ENCODE results near the gene CCDC68. TPM values are rescaled to one million over a fixed set of nuclear protein-coding genes. Genes with fewer than 3 reads are reported as not detected.

CCDC68 gene
- total and polyA plus RNA-seq, 7 experiments from 2014 or later: 0.41 TPM; not detected in 6

- Histone ChIP-seq H3K27me3 (ENCODE audit: control insufficient read depth in 2 of 2, insufficient read depth in 2 of 2, low read length in 2 of 2) (no peaks in the 10 kb centered on the region), H3K36me3 (ENCODE audit: control insufficient read depth in 2 of 3, insufficient read depth in 3 of 3, low read length in 3 of 3) (no peaks in the 10 kb centered on the region), H3K4me1 (ENCODE audit: control insufficient read depth in 2 of 2, insufficient read depth in 2 of 2, low read length in 2 of 2) (no peaks in the 10 kb centered on the region), H3K9me3 (ENCODE audit: control insufficient read depth in 2 of 3, low read length in 3 of 3) (no peaks in the 10 kb centered on the region), H3K4me3 (ENCODE audit: low read length) (no peak overlapping the region), H3K27ac (ENCODE audit: low read depth, low read length) (no peak overlapping the region)
- CTCF ChIA-PET: no interaction called here
- Mint-ChIP-seq H3K9me3 (peaks cover 0 to 2% (median 0%) of the 10 kb centered on the region in 11 donors), H3K4me1 (no peaks in the 10 kb centered on the region), H3K36me3 (no peaks in the 10 kb centered on the region), H3K27me3 (peaks cover 0 to 17% (median 4%) of the 10 kb centered on the region in 5 donors), H3K27ac (no peak overlapping the region), H3K4me3 (no peak overlapping the region)
- DNase-seq: no peak
- POLR2A ChIA-PET: no interaction called here
- intact Hi-C loops (cut with micrococcal nuclease): no loop called here
- ATAC-seq: no peak
These were observed 39.8 kb upstream of the CCDC68 start for GRCh38 chr18:54999016-54999415.

- Mint-ChIP-seq H3K36me3 (no peaks in the 10 kb centered on the region), H3K4me1 (no peaks in the 10 kb centered on the region), H3K4me3 (no peak overlapping the region), H3K27me3 (peaks cover 4 to 15% (median 8%) of the 10 kb centered on the region in 5 donors), H3K27ac (no peak overlapping the region), H3K9me3 (no peaks in the 10 kb centered on the region)
- ChIA-PET POLR2A (no interaction called here), CTCF (no interaction called here)
- DNase-seq (no peak), ATAC-seq (no peak)
- Histone ChIP-seq H3K27me3 (ENCODE audit: control insufficient read depth in 2 of 2, insufficient read depth in 2 of 2, low read length in 2 of 2) (no peaks in the 10 kb centered on the region), H3K27ac (ENCODE audit: low read depth, low read length) (no peak overlapping the region), H3K4me1 (ENCODE audit: control insufficient read depth in 2 of 2, insufficient read depth in 2 of 2, low read length in 2 of 2) (no peaks in the 10 kb centered on the region), H3K9me3 (ENCODE audit: control insufficient read depth in 2 of 3, low read length in 3 of 3) (no peaks in the 10 kb centered on the region), H3K4me3 (ENCODE audit: low read length) (no peak overlapping the region), H3K36me3 (ENCODE audit: control insufficient read depth in 2 of 3, insufficient read depth in 3 of 3, low read length in 3 of 3) (no peaks in the 10 kb centered on the region)
- intact Hi-C loops (cut with micrococcal nuclease): no loop called here
These were observed 36.3 kb upstream of the CCDC68 start for GRCh38 chr18:54995421-54996143.

- DNase-seq (no peak), ATAC-seq (no peak)
- POLR2A ChIA-PET: interaction anchor here (0.6 kb wide), 1 partner anchor 769 kb away, joined by 3 read pairs; no protein-coding TSS in a partner anchor
- CTCF ChIA-PET: interaction anchor here (1.6 kb wide), 1 partner anchor 8 kb away, joined by 4 read pairs; no protein-coding TSS in a partner anchor
- H3K4me3 ChIP-seq (ENCODE audit: low read length): no peak overlapping the region
- H3K4me1 Mint-ChIP-seq: no peaks in the 10 kb centered on the region
- no peaks in the 10 kb centered on the region for H3K4me1 ChIP-seq (ENCODE audit: control insufficient read depth in 2 of 2, insufficient read depth in 2 of 2, low read length in 2 of 2)
- intact Hi-C loops (cut with micrococcal nuclease): no loop called here
- no peak overlapping the region for H3K27ac ChIP-seq (ENCODE audit: low read depth, low read length)
- no peaks in the 10 kb centered on the region for H3K9me3 Mint-ChIP-seq
- no peaks in the 10 kb centered on the region for H3K27me3 ChIP-seq (ENCODE audit: control insufficient read depth in 2 of 2, insufficient read depth in 2 of 2, low read length in 2 of 2)
- H3K9me3 ChIP-seq (ENCODE audit: control insufficient read depth in 2 of 3, low read length in 3 of 3): no peaks in the 10 kb centered on the region
- no peaks in the 10 kb centered on the region for H3K36me3 Mint-ChIP-seq
- H3K36me3 ChIP-seq (ENCODE audit: control insufficient read depth in 2 of 3, insufficient read depth in 3 of 3, low read length in 3 of 3): no peaks in the 10 kb centered on the region
- peaks cover 6 to 21% (median 8%) of the 10 kb centered on the region in 5 donors for H3K27me3 Mint-ChIP-seq
- no peak overlapping the region for H3K27ac Mint-ChIP-seq
- no peak overlapping the region for H3K4me3 Mint-ChIP-seq
These were observed 32.7 kb upstream of the CCDC68 start for GRCh38 chr18:54991981-54992380.

GRCh38 chr18:54984908-54985307 is 25.6 kb upstream of the CCDC68 start:
- peaks cover 0 to 3% (median 0%) of the 10 kb centered on the region in 7 donors for H3K4me1 Mint-ChIP-seq
- no peaks in the 10 kb centered on the region for H3K27me3 ChIP-seq (ENCODE audit: control insufficient read depth in 2 of 2, insufficient read depth in 2 of 2, low read length in 2 of 2)
- no peak for DNase-seq
- no peaks in the 10 kb centered on the region for H3K9me3 ChIP-seq (ENCODE audit: control insufficient read depth in 2 of 3, low read length in 3 of 3)
- H3K27ac Mint-ChIP-seq: no peak overlapping the region
- H3K4me3 ChIP-seq (ENCODE audit: low read length): no peak overlapping the region
- ChIA-PET CTCF (no interaction called here), POLR2A (no interaction called here)
- intact Hi-C loops (cut with micrococcal nuclease): loop anchor here in 1 of 2 donors (5.0 kb wide), 1 partner anchor 158 kb away; the partner anchor contains the start of gene RAB27B
- no peaks in the 10 kb centered on the region for H3K36me3 ChIP-seq (ENCODE audit: control insufficient read depth in 2 of 3, insufficient read depth in 3 of 3, low read length in 3 of 3)
- H3K36me3 Mint-ChIP-seq: no peaks in the 10 kb centered on the region
- H3K9me3 Mint-ChIP-seq: no peaks in the 10 kb centered on the region
- no peaks in the 10 kb centered on the region for H3K4me1 ChIP-seq (ENCODE audit: control insufficient read depth in 2 of 2, insufficient read depth in 2 of 2, low read length in 2 of 2)
- no peak overlapping the region for H3K27ac ChIP-seq (ENCODE audit: low read depth, low read length)
- ATAC-seq: no peak
- H3K4me3 Mint-ChIP-seq: no peak overlapping the region
- H3K27me3 Mint-ChIP-seq: peaks cover 0 to 23% (median 9%) of the 10 kb centered on the region in 5 donors

- DNase-seq (no peak), ATAC-seq (no peak)
- Mint-ChIP-seq H3K4me1 (peaks cover 0 to 3% (median 0%) of the 10 kb centered on the region in 7 donors), H3K27me3 (peaks cover 0 to 20% (median 4%) of the 10 kb centered on the region in 5 donors), H3K36me3 (no peaks in the 10 kb centered on the region), H3K4me3 (no peak overlapping the region), H3K27ac (no peak overlapping the region), H3K9me3 (no peaks in the 10 kb centered on the region)
- no peaks in the 10 kb centered on the region for H3K9me3 ChIP-seq (ENCODE audit: control insufficient read depth in 2 of 3, low read length in 3 of 3)
- no peak overlapping the region for H3K4me3 ChIP-seq (ENCODE audit: low read length)
- H3K27me3 ChIP-seq (ENCODE audit: control insufficient read depth in 2 of 2, insufficient read depth in 2 of 2, low read length in 2 of 2): no peaks in the 10 kb centered on the region
- ChIA-PET CTCF (interaction anchor here (1.1 to 1.3 kb wide), 2 partner anchors 8 to 9 kb away, joined by 4 to 6 read pairs; no protein-coding TSS in a partner anchor), POLR2A (no interaction called here)
- no peaks in the 10 kb centered on the region for H3K36me3 ChIP-seq (ENCODE audit: control insufficient read depth in 2 of 3, insufficient read depth in 3 of 3, low read length in 3 of 3)
- intact Hi-C loops (cut with micrococcal nuclease): loop anchor here (1.0 to 5.0 kb wide), 5 partner anchors 156 to 591 kb away; partner anchors contain the start of gene RAB27B (in 1 of the 2)
- H3K27ac ChIP-seq (ENCODE audit: low read depth, low read length): no peak overlapping the region
- H3K4me1 ChIP-seq (ENCODE audit: control insufficient read depth in 2 of 2, insufficient read depth in 2 of 2, low read length in 2 of 2): no peaks in the 10 kb centered on the region
These were observed 24.5 kb upstream of the CCDC68 start for GRCh38 chr18:54983791-54984190.

GRCh38 chr18:54983041-54983686 is 23.9 kb upstream of the CCDC68 start:
- peak in 5 of 9 donors; percentile 20 to 40 (median 31) for DNase-seq
- H3K27me3 Mint-ChIP-seq: peaks cover 0 to 26% (median 4%) of the 10 kb centered on the region in 5 donors
- ChIA-PET CTCF (interaction anchor here (0.6 to 1.6 kb wide), 7 partner anchors 8 to 304 kb away, joined by 3 to 6 read pairs (median 3); no protein-coding TSS in a partner anchor), POLR2A (no interaction called here)
- no peaks in the 10 kb centered on the region for H3K36me3 ChIP-seq (ENCODE audit: control insufficient read depth in 2 of 3, insufficient read depth in 3 of 3, low read length in 3 of 3)
- no peak overlapping the region for H3K4me3 ChIP-seq (ENCODE audit: low read length)
- peak; percentile 74 for ATAC-seq
- no peak overlapping the region for H3K4me3 Mint-ChIP-seq
- intact Hi-C loops (cut with micrococcal nuclease): loop anchor here (1.0 to 5.0 kb wide), 5 partner anchors 156 to 591 kb away; partner anchors contain the start of gene RAB27B (in 1 of the 2)
- no peaks in the 10 kb centered on the region for H3K36me3 Mint-ChIP-seq
- no peaks in the 10 kb centered on the region for H3K4me1 ChIP-seq (ENCODE audit: control insufficient read depth in 2 of 2, insufficient read depth in 2 of 2, low read length in 2 of 2)
- peaks cover 0 to 3% (median 0%) of the 10 kb centered on the region in 7 donors for H3K4me1 Mint-ChIP-seq
- H3K27ac Mint-ChIP-seq: no peak overlapping the region
- H3K27ac ChIP-seq (ENCODE audit: low read depth, low read length): no peak overlapping the region
- no peaks in the 10 kb centered on the region for H3K27me3 ChIP-seq (ENCODE audit: control insufficient read depth in 2 of 2, insufficient read depth in 2 of 2, low read length in 2 of 2)
- no peaks in the 10 kb centered on the region for H3K9me3 ChIP-seq (ENCODE audit: control insufficient read depth in 2 of 3, low read length in 3 of 3)
- no peaks in the 10 kb centered on the region for H3K9me3 Mint-ChIP-seq

All from naive thymus-derived CD4-positive, alpha-beta T cell (primary cell).